GM06990 (cell line): Measurements from ENCODE around the gene PCCA.

Experiments used
- DNase-seq: peaks from one replicate; pipeline ENCODE4 v3.0.0-alpha.2; 2011; ENCODE audit not compliant: insufficient read length; ENCODE audit errors: extremely low read depth
- H3K27me3 ChIP-seq: replicated peaks from 2 replicates; pipeline ENCODE4 v1.6.0; 2011; ENCODE audit warnings: low read length; ENCODE audit not compliant: control insufficient read depth, insufficient read depth
- H3K36me3 ChIP-seq: 2 replicates; pipeline ENCODE4 v1.5.1; 2011; ENCODE audit warnings: low read length; ENCODE audit not compliant: control insufficient read depth, insufficient read depth
- H3K4me3 ChIP-seq: replicated peaks from 2 replicates; pipeline ENCODE4 v1.5.1; 2011; ENCODE audit warnings: low read depth, mild to moderate bottlenecking, control low read depth, low read length
- TF ChIP-seq, protein P1 (sequence below): IDR thresholded peaks from 2 replicates; pipeline ENCODE4 v1.5.1; 2011; ENCODE audit warnings: low read length, control low read depth, mild to moderate bottlenecking, inconsistent platforms; ENCODE audit not compliant: insufficient read depth, poor library complexity, severe bottlenecking

PCCA gene

DNA sequence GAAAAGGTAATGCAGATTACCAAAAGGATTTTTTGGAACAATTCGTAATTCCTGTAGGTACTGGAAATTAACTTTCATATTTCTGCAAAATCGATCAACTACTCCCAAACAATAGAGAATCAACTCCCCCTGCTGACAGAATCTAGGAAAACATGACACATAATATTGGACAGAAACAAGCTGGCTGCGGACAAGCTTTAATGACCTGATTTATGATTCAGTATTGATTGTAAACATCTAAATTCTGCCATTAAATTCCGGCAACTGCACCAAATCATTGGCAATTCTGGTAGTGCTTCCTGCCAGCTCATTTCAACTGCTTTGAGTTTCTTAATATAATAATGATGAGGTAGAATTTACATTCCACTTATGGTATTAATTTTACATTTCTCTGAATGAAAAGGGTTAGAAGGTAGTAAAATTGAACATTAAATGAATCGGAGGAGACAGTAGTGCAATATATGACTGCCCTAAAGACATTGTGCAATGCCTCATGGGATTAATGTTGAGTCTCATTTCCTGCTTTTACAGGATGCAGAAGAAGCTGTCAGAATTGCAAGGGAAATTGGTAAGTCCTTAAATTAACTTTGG, 146.5 kb downstream of the PCCA start:
- Histone ChIP-seq H3K27me3 (no peaks in the 10 kb centered on the region), H3K36me3 (no peaks in the 10 kb centered on the region), H3K4me3 (no peak overlapping the region)
- TF ChIP-seq, protein P1, sequence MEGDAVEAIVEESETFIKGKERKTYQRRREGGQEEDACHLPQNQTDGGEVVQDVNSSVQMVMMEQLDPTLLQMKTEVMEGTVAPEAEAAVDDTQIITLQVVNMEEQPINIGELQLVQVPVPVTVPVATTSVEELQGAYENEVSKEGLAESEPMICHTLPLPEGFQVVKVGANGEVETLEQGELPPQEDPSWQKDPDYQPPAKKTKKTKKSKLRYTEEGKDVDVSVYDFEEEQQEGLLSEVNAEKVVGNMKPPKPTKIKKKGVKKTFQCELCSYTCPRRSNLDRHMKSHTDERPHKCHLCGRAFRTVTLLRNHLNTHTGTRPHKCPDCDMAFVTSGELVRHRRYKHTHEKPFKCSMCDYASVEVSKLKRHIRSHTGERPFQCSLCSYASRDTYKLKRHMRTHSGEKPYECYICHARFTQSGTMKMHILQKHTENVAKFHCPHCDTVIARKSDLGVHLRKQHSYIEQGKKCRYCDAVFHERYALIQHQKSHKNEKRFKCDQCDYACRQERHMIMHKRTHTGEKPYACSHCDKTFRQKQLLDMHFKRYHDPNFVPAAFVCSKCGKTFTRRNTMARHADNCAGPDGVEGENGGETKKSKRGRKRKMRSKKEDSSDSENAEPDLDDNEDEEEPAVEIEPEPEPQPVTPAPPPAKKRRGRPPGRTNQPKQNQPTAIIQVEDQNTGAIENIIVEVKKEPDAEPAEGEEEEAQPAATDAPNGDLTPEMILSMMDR = peak; percentile 44
- DNase-seq = no peak

- H3K36me3 ChIP-seq = no peaks in the 10 kb centered on the region
- H3K4me3 ChIP-seq = no peak overlapping the region
- H3K27me3 ChIP-seq = no peaks in the 10 kb centered on the region
- no peak for DNase-seq
- TF ChIP-seq, protein P1 = no peak
Observed at GRCh38 chr13:100240109-100240779, 151.4 kb downstream of the PCCA start.

DNA sequence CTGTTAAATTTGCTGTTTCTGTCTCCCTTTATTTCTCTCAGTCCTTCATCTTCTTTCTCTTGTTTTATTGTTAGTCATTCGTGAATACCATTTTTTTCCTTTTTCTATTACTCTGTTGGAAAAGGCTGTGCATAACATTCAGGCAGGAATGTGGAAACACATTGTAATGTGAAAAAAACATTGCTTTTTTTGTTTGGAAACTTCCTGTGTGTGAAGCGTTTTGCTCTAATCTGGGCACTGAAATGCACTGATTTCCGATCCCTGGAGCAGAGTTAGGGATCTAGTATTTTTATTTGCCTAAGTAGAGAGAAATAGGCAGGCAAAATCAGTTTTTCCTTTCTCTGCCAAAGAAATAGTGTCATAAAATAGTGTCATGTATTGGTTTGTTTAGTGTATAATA, 155.5 kb downstream of the PCCA start:
- no peak overlapping the region for H3K4me3 ChIP-seq
- no peak for DNase-seq
- no peaks in the 10 kb centered on the region for H3K36me3 ChIP-seq
- TF ChIP-seq, protein P1 = no peak
- H3K27me3 ChIP-seq = no peaks in the 10 kb centered on the region

GRCh38 chr13:100245104-100245503, 156.2 kb downstream of the PCCA start:
- Histone ChIP-seq H3K36me3 (no peaks in the 10 kb centered on the region), H3K27me3 (no peaks in the 10 kb centered on the region), H3K4me3 (no peak overlapping the region)
- TF ChIP-seq, protein P1 = no peak
- no peak for DNase-seq

- no peak overlapping the region for H3K4me3 ChIP-seq
- DNase-seq = no peak
- TF ChIP-seq, protein P1 = no peak
- no peaks in the 10 kb centered on the region for H3K27me3 ChIP-seq
- no peaks in the 10 kb centered on the region for H3K36me3 ChIP-seq
Observed at GRCh38 chr13:100247937-100248336, 159.0 kb downstream of the PCCA start.
